ENCODE measurements around the gene MAP3K5.
A peak's percentile ranks its signal among the peaks of the same experiment; 100 is the strongest.
"Not testable (repeated sequence)": the region's sequence is repeated elsewhere in the genome, so short reads cannot be mapped to it uniquely, and the experiment has no call there.

Gene MAP3K5

DNA sequence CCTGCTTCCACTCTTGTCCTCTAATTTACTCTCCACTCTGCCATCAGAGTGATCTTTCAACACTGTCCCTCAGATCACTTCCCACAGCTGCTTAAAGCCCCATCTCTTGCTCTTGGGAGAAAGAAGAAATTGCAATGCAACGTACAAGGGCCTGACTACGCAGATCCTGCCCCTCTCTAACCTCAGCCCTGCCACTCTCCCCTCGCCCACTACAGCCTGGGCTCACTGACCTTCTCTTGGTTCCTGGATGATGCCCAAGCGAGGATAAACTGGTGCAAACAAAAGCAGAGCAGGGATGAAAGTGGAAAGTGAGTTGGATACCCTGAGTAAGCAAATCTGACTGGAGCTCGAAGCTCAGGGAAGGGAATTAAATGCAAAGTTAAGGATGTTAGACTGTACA, 92.9 kb downstream of the MAP3K5 start:
- Histone ChIP-seq H3K9ac (ENCODE audit: low read length) (peak overlapping the region; percentile 10), H3K4me3 (ENCODE audit: low read length) (no peak overlapping the region), H3K27me3 (ENCODE audit: control insufficient read depth, insufficient read depth, low read length) (no peaks in the 10 kb centered on the region), H3K36me3 (ENCODE audit: control insufficient read depth, insufficient read depth, low read length) (no peaks in the 10 kb centered on the region), H3K4me1 (ENCODE audit: control insufficient read depth, insufficient read depth, low read length) (no peaks in the 10 kb centered on the region), H3K27ac (ENCODE audit: low read depth, low read length) (no peak overlapping the region)

DNA sequence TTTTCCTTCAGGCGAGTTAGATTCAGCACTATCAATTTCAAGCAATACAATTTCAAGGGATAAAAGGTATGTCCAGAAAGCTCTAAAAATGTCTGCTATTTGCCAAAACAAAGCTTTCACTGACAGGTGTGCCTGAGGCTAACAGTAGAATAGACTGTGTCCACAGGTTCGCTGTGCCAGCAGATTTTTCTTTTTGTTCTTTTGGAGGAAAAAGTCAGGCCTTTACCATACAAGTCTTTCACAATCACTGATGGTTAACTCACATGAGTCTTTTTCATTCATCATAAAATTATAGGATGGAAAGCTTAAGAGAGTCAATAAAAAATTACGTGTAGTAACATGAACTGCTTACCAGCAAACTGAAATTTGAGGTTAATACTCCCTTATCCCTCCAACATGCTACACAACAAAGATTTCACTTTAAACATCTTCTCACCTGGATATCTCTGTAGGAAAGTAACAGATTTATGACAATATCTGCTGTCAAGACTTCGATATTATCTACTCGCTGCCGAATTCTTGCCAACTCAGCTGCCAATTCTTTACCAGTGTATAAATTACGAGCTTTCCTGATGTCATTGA, 95.4 kb downstream of the MAP3K5 start:
- Histone ChIP-seq H3K27ac (ENCODE audit: low read depth, low read length) (no peak overlapping the region), H3K36me3 (ENCODE audit: control insufficient read depth, insufficient read depth, low read length) (no peaks in the 10 kb centered on the region), H3K9ac (ENCODE audit: low read length) (no peak overlapping the region), H3K4me1 (ENCODE audit: control insufficient read depth, insufficient read depth, low read length) (no peaks in the 10 kb centered on the region), H3K27me3 (ENCODE audit: control insufficient read depth, insufficient read depth, low read length) (no peaks in the 10 kb centered on the region), H3K4me3 (ENCODE audit: low read length) (no peak overlapping the region)

- Histone ChIP-seq H3K4me1 (ENCODE audit: control insufficient read depth, insufficient read depth, low read length) (no peaks in the 10 kb centered on the region), H3K36me3 (ENCODE audit: control insufficient read depth, insufficient read depth, low read length) (no peaks in the 10 kb centered on the region), H3K27ac (ENCODE audit: low read depth, low read length) (no peak overlapping the region), H3K27me3 (ENCODE audit: control insufficient read depth, insufficient read depth, low read length) (no peaks in the 10 kb centered on the region), H3K9ac (ENCODE audit: low read length) (no peak overlapping the region), H3K4me3 (ENCODE audit: low read length) (no peak overlapping the region)
Observed at GRCh38 chr6:136696238-136696637, 96.0 kb downstream of the MAP3K5 start.

GRCh38 chr6:136695412-136695811, 96.9 kb downstream of the MAP3K5 start:
- Histone ChIP-seq H3K4me3 (ENCODE audit: low read length) (no peak overlapping the region), H3K27ac (ENCODE audit: low read depth, low read length) (no peak overlapping the region), H3K36me3 (ENCODE audit: control insufficient read depth, insufficient read depth, low read length) (no peaks in the 10 kb centered on the region), H3K27me3 (ENCODE audit: control insufficient read depth, insufficient read depth, low read length) (no peaks in the 10 kb centered on the region), H3K9ac (ENCODE audit: low read length) (no peak overlapping the region), H3K4me1 (ENCODE audit: control insufficient read depth, insufficient read depth, low read length) (no peaks in the 10 kb centered on the region)

- H3K27ac ChIP-seq (ENCODE audit: low read depth, low read length), result no peak overlapping the region
- no peak overlapping the region for H3K9ac ChIP-seq (ENCODE audit: low read length)
- H3K36me3 ChIP-seq (ENCODE audit: control insufficient read depth, insufficient read depth, low read length), result no peaks in the 10 kb centered on the region
- H3K4me3 ChIP-seq (ENCODE audit: low read length), result no peak overlapping the region
- no peaks in the 10 kb centered on the region for H3K27me3 ChIP-seq (ENCODE audit: control insufficient read depth, insufficient read depth, low read length)
- no peaks in the 10 kb centered on the region for H3K4me1 ChIP-seq (ENCODE audit: control insufficient read depth, insufficient read depth, low read length)
Observed at GRCh38 chr6:136693090-136693489, 99.2 kb downstream of the MAP3K5 start.

DNA sequence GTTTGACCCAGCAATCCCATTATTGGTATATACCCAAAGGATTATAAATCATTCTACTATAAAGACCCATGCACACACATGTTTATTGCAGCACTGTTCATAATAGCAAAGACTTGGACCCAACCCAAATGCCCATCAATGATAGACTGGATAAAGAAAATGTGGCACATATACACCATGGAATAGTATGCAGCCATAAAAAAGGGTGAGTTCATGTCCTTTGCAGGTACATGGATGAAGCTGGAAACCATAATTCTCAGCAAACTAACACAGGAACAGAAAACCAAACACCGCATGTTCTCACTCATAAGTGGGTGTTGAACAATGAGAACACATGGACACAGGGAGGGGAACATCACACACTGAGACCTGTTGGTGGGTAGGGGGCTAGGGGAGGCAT, 104.4 kb downstream of the MAP3K5 start:
- not testable (repeated sequence) for H3K27ac ChIP-seq (ENCODE audit: low read depth, low read length); H3K36me3 ChIP-seq (ENCODE audit: control insufficient read depth, insufficient read depth, low read length); H3K4me1 ChIP-seq (ENCODE audit: control insufficient read depth, insufficient read depth, low read length); H3K9ac ChIP-seq (ENCODE audit: low read length); H3K27me3 ChIP-seq (ENCODE audit: control insufficient read depth, insufficient read depth, low read length); H3K4me3 ChIP-seq (ENCODE audit: low read length)

DNA sequence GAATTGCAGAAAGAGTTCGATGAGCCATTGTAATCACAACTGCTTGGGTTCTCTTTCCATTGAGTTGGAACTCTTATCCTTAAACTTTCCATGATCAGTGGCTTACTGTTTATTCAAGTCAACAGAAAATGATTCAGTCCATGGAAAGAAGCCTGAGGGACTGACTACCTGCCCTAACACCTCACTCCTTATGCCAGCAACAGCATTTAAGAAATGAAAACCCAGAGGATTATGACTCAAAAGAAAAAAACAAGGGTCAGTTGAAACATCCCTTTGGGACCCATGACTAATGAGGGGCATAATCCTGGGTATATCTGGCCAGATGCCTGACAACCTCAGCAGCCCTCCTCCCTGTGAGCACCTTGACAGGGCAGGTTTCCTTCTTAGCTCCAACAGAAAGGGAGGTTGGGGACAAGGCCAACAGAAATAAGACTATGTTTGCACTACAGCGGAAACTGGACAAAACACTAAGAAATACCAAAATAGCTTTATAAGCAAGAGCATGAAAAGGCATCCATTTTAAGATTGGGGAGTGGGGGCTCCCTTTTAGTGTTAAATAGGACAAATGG, 106.7 kb downstream of the MAP3K5 start:
- no peak overlapping the region for H3K27ac ChIP-seq (ENCODE audit: low read depth, low read length)

DNA sequence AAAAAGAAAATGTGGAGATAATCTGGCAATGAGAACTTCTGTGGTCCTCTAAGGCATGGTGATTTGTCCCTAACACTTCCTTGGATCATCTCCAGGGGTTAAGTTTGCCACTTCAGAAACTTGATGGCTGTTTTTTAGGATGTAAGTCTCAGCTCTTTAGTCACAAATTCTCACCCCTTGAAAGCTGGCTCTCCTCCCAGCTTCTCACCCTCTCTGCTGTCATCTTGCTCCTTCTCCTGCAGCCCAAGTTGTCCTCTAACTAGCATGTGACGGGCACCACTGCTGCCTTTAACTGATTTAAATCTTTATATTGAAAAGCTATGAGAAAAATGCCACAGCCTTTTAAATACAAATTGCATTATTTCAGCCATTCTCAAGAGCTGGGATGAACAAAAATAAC, 107.8 kb downstream of the MAP3K5 start:
- Histone ChIP-seq H3K4me3 (ENCODE audit: low read length) (no peak overlapping the region), H3K36me3 (ENCODE audit: control insufficient read depth, insufficient read depth, low read length) (no peaks in the 10 kb centered on the region), H3K4me1 (ENCODE audit: control insufficient read depth, insufficient read depth, low read length) (no peaks in the 10 kb centered on the region), H3K9ac (ENCODE audit: low read length) (no peak overlapping the region), H3K27me3 (ENCODE audit: control insufficient read depth, insufficient read depth, low read length) (no peaks in the 10 kb centered on the region), H3K27ac (ENCODE audit: low read depth, low read length) (no peak overlapping the region)

More for the DNA sequence above, 106.7 kb downstream of the MAP3K5 start:
- Histone ChIP-seq H3K9ac (ENCODE audit: low read length) (no peak overlapping the region), H3K4me1 (ENCODE audit: control insufficient read depth, insufficient read depth, low read length) (no peaks in the 10 kb centered on the region), H3K4me3 (ENCODE audit: low read length) (no peak overlapping the region), H3K36me3 (ENCODE audit: control insufficient read depth, insufficient read depth, low read length) (no peaks in the 10 kb centered on the region), H3K27me3 (ENCODE audit: control insufficient read depth, insufficient read depth, low read length) (no peaks in the 10 kb centered on the region)

- H3K4me1 ChIP-seq (ENCODE audit: control insufficient read depth, insufficient read depth, low read length), result no peaks in the 10 kb centered on the region
- H3K27ac ChIP-seq (ENCODE audit: low read depth, low read length), result no peak overlapping the region
- no peaks in the 10 kb centered on the region for H3K36me3 ChIP-seq (ENCODE audit: control insufficient read depth, insufficient read depth, low read length)
- H3K4me3 ChIP-seq (ENCODE audit: low read length), result no peak overlapping the region
- H3K9ac ChIP-seq (ENCODE audit: low read length), result no peak overlapping the region
- H3K27me3 ChIP-seq (ENCODE audit: control insufficient read depth, insufficient read depth, low read length), result no peaks in the 10 kb centered on the region
Observed at GRCh38 chr6:136683209-136683941, 108.9 kb downstream of the MAP3K5 start.

DNA sequence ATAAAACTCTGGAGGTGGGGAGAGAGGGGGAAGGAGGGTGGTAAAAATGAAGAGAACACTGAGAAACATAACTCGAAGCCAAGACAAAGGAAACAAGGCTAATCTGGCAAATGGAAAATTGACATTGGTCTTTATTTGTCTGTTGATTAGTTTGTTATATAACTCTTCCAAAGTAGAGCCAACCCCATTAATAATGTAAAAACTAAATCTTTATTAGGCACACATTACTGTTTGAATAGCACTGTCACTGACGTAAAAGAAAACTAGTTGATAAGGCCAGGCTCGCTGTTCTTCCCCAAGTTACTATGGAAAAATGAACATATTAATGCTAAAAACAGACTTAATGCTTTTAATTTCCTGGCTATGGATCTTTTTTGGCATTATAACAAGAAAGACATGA, 110.0 kb downstream of the MAP3K5 start:
- Histone ChIP-seq H3K4me1 (ENCODE audit: control insufficient read depth, insufficient read depth, low read length) (no peaks in the 10 kb centered on the region), H3K27me3 (ENCODE audit: control insufficient read depth, insufficient read depth, low read length) (no peaks in the 10 kb centered on the region), H3K4me3 (ENCODE audit: low read length) (no peak overlapping the region), H3K27ac (ENCODE audit: low read depth, low read length) (no peak overlapping the region), H3K9ac (ENCODE audit: low read length) (no peak overlapping the region), H3K36me3 (ENCODE audit: control insufficient read depth, insufficient read depth, low read length) (no peaks in the 10 kb centered on the region)

DNA sequence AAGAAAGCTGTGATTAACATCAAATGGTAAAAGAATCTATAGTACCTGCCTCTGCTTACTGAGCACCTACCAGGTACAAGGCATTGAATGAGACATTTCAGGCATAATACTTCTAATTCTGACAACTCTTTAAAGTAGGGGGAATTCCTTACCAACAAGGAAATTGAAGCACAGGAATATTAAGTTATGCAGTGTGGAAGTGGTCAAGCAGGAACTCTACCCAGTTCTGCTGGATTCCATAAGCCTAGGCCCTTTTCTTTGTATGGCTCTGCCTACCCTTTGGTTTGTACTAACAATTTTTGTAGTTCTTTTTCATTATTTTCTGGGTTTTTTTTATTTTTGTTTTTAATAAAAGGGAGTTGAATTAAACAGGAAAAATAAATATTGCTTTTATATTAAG, 114.5 kb downstream of the MAP3K5 start:
- H3K9ac ChIP-seq (ENCODE audit: low read length), result no peak overlapping the region
- H3K27ac ChIP-seq (ENCODE audit: low read depth, low read length), result no peak overlapping the region
- no peaks in the 10 kb centered on the region for H3K4me1 ChIP-seq (ENCODE audit: control insufficient read depth, insufficient read depth, low read length)
- H3K4me3 ChIP-seq (ENCODE audit: low read length), result no peak overlapping the region
- no peaks in the 10 kb centered on the region for H3K27me3 ChIP-seq (ENCODE audit: control insufficient read depth, insufficient read depth, low read length)
- no peaks in the 10 kb centered on the region for H3K36me3 ChIP-seq (ENCODE audit: control insufficient read depth, insufficient read depth, low read length)

DNA sequence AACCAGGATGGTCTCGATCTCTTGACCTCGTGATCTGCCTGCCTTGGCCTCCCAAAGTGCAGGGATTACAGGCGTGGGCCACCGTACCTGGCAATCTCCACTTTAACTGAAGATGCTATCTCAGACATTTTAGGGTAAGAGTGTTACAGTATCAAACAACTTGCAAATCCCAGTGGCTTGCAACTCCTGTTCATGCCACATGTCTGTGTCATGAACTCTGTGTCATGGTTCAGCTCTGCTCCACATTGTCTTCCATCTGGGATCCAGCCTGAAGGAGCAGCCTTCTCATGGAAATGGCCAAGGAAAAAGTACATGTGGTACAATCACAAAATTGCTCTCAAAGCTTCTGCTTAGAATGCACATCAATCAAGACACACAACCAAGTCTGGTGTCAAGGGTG, 114.9 kb downstream of the MAP3K5 start:
- H3K4me1 ChIP-seq (ENCODE audit: control insufficient read depth, insufficient read depth, low read length), result no peaks in the 10 kb centered on the region
- no peak overlapping the region for H3K9ac ChIP-seq (ENCODE audit: low read length)
- no peak overlapping the region for H3K27ac ChIP-seq (ENCODE audit: low read depth, low read length)
- no peak overlapping the region for H3K4me3 ChIP-seq (ENCODE audit: low read length)
- H3K36me3 ChIP-seq (ENCODE audit: control insufficient read depth, insufficient read depth, low read length), result no peaks in the 10 kb centered on the region
- H3K27me3 ChIP-seq (ENCODE audit: control insufficient read depth, insufficient read depth, low read length), result no peaks in the 10 kb centered on the region

DNA sequence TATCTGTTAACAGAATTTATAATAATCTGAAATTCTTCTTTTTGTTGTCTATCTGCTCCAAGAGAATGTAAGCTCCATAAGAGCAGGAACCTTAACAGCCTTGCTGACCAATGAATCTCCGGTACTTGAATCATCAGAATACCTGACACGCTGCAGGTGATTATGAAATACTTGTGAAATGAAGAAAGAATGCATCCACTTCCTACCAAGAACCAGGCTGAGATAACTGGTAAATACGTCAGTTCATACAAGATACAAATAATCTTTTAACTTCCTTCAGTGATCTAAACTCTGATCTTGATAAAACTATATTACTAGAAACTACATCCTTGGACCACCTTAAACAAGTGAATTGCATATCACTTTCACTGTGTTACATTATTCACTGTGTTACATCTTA, 116.2 kb downstream of the MAP3K5 start:
- Histone ChIP-seq H3K4me3 (ENCODE audit: low read length) (no peak overlapping the region), H3K9ac (ENCODE audit: low read length) (no peak overlapping the region), H3K27me3 (ENCODE audit: control insufficient read depth, insufficient read depth, low read length) (no peaks in the 10 kb centered on the region), H3K36me3 (ENCODE audit: control insufficient read depth, insufficient read depth, low read length) (no peaks in the 10 kb centered on the region), H3K4me1 (ENCODE audit: control insufficient read depth, insufficient read depth, low read length) (no peaks in the 10 kb centered on the region), H3K27ac (ENCODE audit: low read depth, low read length) (no peak overlapping the region)
